ENCODE results near the gene KRT74. TPM values are rescaled to one million over a fixed set of nuclear protein-coding genes. Genes with fewer than 3 reads are reported as not detected.
"Not testable (repeated sequence)": the region's sequence is repeated elsewhere in the genome, so short reads cannot be mapped to it uniquely, and the experiment has no call there.

Gene KRT74
- total RNA-seq, 1 experiment from 2014 or later = not detected

- no peak for DNase-seq (ENCODE audit: low read depth)
These were observed 29.7 kb upstream of the KRT74 start for GRCh38 chr12:52603314-52603713.

- no peak for DNase-seq (ENCODE audit: low read depth)
These were observed 28.9 kb upstream of the KRT74 start for GRCh38 chr12:52602552-52602951.

- DNase-seq (ENCODE audit: low read depth) = no peak
These were observed 28.0 kb upstream of the KRT74 start for GRCh38 chr12:52601671-52602070.

- DNase-seq (ENCODE audit: low read depth) = no peak
These were observed 27.4 kb upstream of the KRT74 start, which contains the start of gene KRT72 for GRCh38 chr12:52600941-52601481. Gene KRT72 (minus strand): TSS chr12:52601463. CDS start chr12:52601452, 11 bp downstream.

- DNase-seq (ENCODE audit: low read depth) = no peak
These were observed 26.8 kb upstream of the KRT74 start for GRCh38 chr12:52600475-52600874.

- DNase-seq (ENCODE audit: low read depth) = no peak
These were observed 26.4 kb upstream of the KRT74 start for GRCh38 chr12:52600071-52600470.

- DNase-seq (ENCODE audit: low read depth) = no peak
These were observed 25.3 kb upstream of the KRT74 start for GRCh38 chr12:52598966-52599365.

- DNase-seq (ENCODE audit: low read depth) = not testable (repeated sequence)
These were observed 20.6 kb upstream of the KRT74 start for GRCh38 chr12:52594237-52594636.

GRCh38 chr12:52591521-52591920, 17.9 kb upstream of the KRT74 start:
- no peak for DNase-seq (ENCODE audit: low read depth)

- no peak for DNase-seq (ENCODE audit: low read depth)
These were observed 16.4 kb upstream of the KRT74 start for GRCh38 chr12:52590021-52590420.

- DNase-seq (ENCODE audit: low read depth) = no peak
These were observed 13.9 kb upstream of the KRT74 start for GRCh38 chr12:52587563-52587962.

GRCh38 chr12:52585946-52586345, 12.3 kb upstream of the KRT74 start:
- no peak for DNase-seq (ENCODE audit: low read depth)

- no peak for DNase-seq (ENCODE audit: low read depth)
These were observed 11.4 kb upstream of the KRT74 start for GRCh38 chr12:52585066-52585465.

- no peak for DNase-seq (ENCODE audit: low read depth)
These were observed 10.6 kb upstream of the KRT74 start for GRCh38 chr12:52584156-52584682.

GRCh38 chr12:52582971-52583456, 9.4 kb upstream of the KRT74 start:
- DNase-seq (ENCODE audit: low read depth) = peak; percentile 72

GRCh38 chr12:52582486-52582885, 8.8 kb upstream of the KRT74 start:
- DNase-seq (ENCODE audit: low read depth) = no peak

GRCh38 chr12:52581481-52581880, 7.8 kb upstream of the KRT74 start:
- peak; percentile 51 for DNase-seq (ENCODE audit: low read depth)

- no peak for DNase-seq (ENCODE audit: low read depth)
These were observed 7.4 kb upstream of the KRT74 start for GRCh38 chr12:52581066-52581465.

- DNase-seq (ENCODE audit: low read depth) = no peak
These were observed 6.9 kb upstream of the KRT74 start for GRCh38 chr12:52580496-52580895.

GRCh38 chr12:52579468-52580465, 6.1 kb upstream of the KRT74 start:
- no peak for DNase-seq (ENCODE audit: low read depth)

- DNase-seq (ENCODE audit: low read depth) = no peak
These were observed 4.8 kb upstream of the KRT74 start for GRCh38 chr12:52578469-52578868.

GRCh38 chr12:52577316-52577715, 3.7 kb upstream of the KRT74 start:
- DNase-seq (ENCODE audit: low read depth) = no peak

GRCh38 chr12:52575948-52576347, 2.3 kb upstream of the KRT74 start:
- no peak for DNase-seq (ENCODE audit: low read depth)
